ENCODE measurements around the gene FAM83G.

FAM83G gene

DNA sequence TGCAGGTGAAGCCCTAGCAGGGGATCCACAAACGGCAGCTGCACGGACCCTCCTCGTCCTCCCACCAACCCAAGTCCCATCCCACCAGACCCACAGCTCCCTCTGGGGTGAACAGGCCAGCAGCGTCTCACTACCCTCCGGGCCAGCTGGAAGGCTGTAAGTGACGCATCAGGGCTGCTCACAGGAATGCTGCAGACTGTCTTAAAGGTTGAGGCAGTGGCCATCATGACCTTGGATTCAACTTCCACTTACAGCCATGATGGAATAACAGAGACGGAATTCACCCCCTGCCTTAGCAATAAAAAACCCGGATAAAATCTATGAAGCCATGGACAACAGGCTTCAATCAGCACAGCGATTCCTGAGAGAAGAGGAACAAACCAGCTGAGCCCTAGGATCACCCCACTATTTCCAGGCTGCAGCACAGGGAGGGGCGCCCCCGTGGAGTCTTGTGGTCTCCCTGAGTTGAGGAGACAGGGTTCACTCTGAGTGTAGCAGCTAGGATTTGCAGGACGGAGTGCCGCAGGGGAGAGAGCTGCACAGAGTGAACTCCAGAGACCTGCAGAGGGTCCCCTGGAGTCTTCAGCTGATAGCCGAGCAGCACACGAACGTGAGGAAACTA lies 10.5 kb downstream of the FAM83G start:
- no peaks in the 10 kb centered on the region for H3K36me3 ChIP-seq (ENCODE audit: insufficient read depth, low read length)
- H3K9ac ChIP-seq (ENCODE audit: insufficient read length), result no peak overlapping the region
- no peak for DNase-seq (ENCODE audit: low read depth, low spot score)
- TF ChIP-seq EZH2 (IDR thresholded peaks at IDR 0.05) (no peak), FOXP2 (optimal IDR thresholded peaks at IDR 0.05; ENCODE audit: control extremely low read depth, extremely low read length, insufficient read depth) (no peak), POLR2AphosphoS5 (IDR thresholded peaks at IDR 0.05; ENCODE audit: borderline replicate concordance, low read depth, low read length) (no peak)
- no peak overlapping the region for H3K27ac ChIP-seq
- H3K9me3 ChIP-seq (ENCODE audit: low read depth, low read length), result no peaks in the 10 kb centered on the region
- no peak overlapping the region for H3K4me3 ChIP-seq

DNA sequence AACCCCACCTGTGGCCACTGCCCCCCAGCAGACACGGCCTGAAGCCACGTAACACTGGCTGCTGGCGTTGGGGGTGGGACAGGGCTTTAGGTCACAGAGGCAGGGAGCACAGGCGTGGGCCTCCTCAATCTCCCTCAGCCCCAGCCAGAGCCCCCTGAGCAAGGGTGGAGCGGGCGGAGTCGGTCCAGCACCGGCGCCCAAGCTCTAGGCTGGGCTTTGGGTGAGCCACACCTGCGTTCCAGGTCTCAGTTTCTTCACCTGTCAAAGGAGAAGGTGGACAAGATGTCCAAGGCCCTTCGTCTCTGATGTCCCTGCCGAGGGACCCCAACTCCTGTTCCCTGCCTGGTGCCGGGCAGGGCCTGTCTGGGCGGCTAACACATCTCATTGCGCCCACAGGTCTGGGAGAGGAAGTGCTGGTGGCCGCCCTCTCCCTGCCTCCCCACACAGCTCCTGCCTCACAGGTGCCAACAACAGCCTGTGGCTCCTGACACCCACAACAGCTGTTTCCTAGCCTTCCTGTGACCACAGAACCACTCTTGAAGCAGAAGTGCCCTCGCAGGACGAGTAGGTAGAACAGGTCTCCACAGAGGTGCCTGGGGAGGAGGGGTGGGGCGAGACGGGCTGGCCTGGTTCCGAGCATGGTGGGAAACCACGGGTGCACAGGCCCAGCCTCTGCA lies 12.0 kb downstream of the FAM83G start:
- DNase-seq (ENCODE audit: low read depth, low spot score), result no peak
- H3K27ac ChIP-seq, result no peak overlapping the region
- no peak overlapping the region for H3K4me3 ChIP-seq
- no peaks in the 10 kb centered on the region for H3K36me3 ChIP-seq (ENCODE audit: insufficient read depth, low read length)
- TF ChIP-seq FOXP2 (optimal IDR thresholded peaks at IDR 0.05; ENCODE audit: control extremely low read depth, extremely low read length, insufficient read depth), result no peak
- TF ChIP-seq EZH2 (IDR thresholded peaks at IDR 0.05), result no peak
- TF ChIP-seq POLR2AphosphoS5 (IDR thresholded peaks at IDR 0.05; ENCODE audit: borderline replicate concordance, low read depth, low read length), result no peak
- H3K9me3 ChIP-seq (ENCODE audit: low read depth, low read length), result no peaks in the 10 kb centered on the region
- no peak overlapping the region for H3K9ac ChIP-seq (ENCODE audit: insufficient read length)

DNA sequence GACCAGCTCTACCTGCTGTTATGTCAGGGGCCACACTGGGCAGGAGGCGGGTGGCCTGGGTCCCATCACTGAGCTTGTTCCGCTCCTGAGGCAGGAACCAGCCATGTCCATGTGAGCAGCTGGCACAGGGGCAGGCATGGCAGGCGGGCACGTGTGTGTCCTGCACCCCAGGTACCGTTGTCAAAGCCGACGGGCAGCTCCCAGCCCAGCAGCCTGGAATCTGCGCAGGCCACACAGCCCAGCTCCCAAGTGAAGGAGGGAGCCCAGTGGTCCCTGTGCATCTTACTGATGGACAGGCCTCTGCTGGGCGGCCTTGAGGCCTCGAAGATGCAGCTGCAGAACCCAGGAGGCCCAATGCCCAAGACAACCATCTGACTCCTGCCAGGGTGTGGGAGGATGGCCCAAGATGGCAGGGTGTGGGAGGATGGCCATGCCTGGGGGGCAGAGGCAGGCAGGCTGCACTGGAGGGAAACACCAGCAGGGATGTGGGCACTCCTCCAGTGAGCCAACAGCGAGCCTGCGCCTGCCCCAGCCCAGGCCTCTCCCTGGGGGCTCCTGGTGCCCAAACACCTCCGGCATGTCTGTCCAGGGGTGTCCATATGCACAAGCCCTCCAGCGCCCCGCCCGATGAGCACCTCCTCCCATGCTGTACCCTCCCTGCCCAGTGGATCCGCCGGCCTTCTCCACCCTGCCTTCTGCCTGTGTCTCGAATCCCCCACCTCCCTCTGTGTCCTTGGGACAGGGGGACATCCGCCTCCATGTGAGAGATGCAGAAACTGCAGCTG lies 12.8 kb downstream of the FAM83G start:
- Histone ChIP-seq H3K36me3 (ENCODE audit: insufficient read depth, low read length) (no peaks in the 10 kb centered on the region), H3K9me3 (ENCODE audit: low read depth, low read length) (no peaks in the 10 kb centered on the region), H3K27ac (no peak overlapping the region), H3K9ac (ENCODE audit: insufficient read length) (no peak overlapping the region), H3K4me3 (no peak overlapping the region)
- DNase-seq (ENCODE audit: low read depth, low spot score), result no peak
- no peak for TF ChIP-seq FOXP2 (optimal IDR thresholded peaks at IDR 0.05; ENCODE audit: control extremely low read depth, extremely low read length, insufficient read depth)
- no peak for TF ChIP-seq POLR2AphosphoS5 (IDR thresholded peaks at IDR 0.05; ENCODE audit: borderline replicate concordance, low read depth, low read length)
- TF ChIP-seq EZH2 (IDR thresholded peaks at IDR 0.05), result no peak

DNA sequence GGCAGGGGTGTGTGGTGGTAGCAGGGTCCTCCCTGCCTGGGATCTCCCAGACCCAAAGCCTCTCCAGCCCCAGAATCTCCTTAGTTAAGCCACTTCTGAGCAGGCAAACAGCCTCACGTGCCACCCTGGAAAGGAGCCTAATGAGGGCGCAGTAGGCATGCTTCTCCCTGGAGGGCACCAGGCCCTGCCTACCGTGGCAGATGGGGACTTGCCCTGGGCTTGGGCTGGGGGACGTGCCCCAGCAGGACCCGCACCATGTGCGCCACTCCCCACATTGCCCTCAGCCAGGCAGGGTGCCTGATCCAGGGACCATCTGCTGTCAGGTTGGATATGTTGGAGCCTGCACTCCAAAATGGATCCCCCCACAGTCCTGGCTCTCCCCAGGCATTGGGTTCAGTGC lies 14.2 kb downstream of the FAM83G start:
- no peaks in the 10 kb centered on the region for H3K36me3 ChIP-seq (ENCODE audit: insufficient read depth, low read length)
- TF ChIP-seq FOXP2 (optimal IDR thresholded peaks at IDR 0.05; ENCODE audit: control extremely low read depth, extremely low read length, insufficient read depth), result no peak
- no peak for TF ChIP-seq EZH2 (IDR thresholded peaks at IDR 0.05)
- no peak for TF ChIP-seq POLR2AphosphoS5 (IDR thresholded peaks at IDR 0.05; ENCODE audit: borderline replicate concordance, low read depth, low read length)
- H3K9ac ChIP-seq (ENCODE audit: insufficient read length), result no peak overlapping the region
- no peak for DNase-seq (ENCODE audit: low read depth, low spot score)
- no peak overlapping the region for H3K27ac ChIP-seq
- no peaks in the 10 kb centered on the region for H3K9me3 ChIP-seq (ENCODE audit: low read depth, low read length)
- no peak overlapping the region for H3K4me3 ChIP-seq

DNA sequence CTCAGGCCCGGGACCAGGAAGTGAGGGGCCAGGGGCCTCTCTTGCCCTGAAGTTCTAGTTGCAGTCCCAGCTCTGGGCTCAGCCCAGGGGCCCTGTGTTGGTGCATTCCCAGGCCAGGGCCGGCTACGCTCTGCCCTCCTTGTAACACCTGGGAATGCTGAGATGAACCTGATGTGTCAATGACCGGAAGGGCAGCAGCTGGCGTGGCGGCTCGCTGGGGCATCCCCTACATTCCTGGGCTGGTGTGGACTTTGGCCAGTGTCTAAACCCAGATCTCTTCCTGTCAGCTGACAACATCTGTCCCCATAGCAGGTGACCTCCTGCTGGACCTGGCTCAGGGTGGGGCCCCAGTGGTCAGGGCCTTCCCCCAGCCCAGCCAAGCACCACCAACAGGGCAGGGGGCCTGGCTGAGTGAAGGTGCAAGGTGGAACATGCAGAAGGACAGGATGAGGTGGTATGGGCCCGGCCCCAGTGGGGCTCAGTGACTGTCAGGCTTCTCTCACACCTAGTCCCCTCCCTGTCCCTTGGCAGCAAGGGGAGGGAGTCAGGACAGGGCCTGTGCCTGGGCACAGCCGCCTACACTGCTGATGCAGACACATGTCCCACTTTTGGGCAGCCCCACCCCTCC lies 15.9 kb downstream of the FAM83G start:
- Histone ChIP-seq H3K9me3 (ENCODE audit: low read depth, low read length) (no peaks in the 10 kb centered on the region), H3K36me3 (ENCODE audit: insufficient read depth, low read length) (no peaks in the 10 kb centered on the region), H3K9ac (ENCODE audit: insufficient read length) (no peak overlapping the region), H3K4me3 (no peak overlapping the region), H3K27ac (no peak overlapping the region)
- DNase-seq (ENCODE audit: low read depth, low spot score), result no peak
- TF ChIP-seq FOXP2 (optimal IDR thresholded peaks at IDR 0.05; ENCODE audit: control extremely low read depth, extremely low read length, insufficient read depth) (no peak), POLR2AphosphoS5 (IDR thresholded peaks at IDR 0.05; ENCODE audit: borderline replicate concordance, low read depth, low read length) (no peak), EZH2 (IDR thresholded peaks at IDR 0.05) (no peak)

DNA sequence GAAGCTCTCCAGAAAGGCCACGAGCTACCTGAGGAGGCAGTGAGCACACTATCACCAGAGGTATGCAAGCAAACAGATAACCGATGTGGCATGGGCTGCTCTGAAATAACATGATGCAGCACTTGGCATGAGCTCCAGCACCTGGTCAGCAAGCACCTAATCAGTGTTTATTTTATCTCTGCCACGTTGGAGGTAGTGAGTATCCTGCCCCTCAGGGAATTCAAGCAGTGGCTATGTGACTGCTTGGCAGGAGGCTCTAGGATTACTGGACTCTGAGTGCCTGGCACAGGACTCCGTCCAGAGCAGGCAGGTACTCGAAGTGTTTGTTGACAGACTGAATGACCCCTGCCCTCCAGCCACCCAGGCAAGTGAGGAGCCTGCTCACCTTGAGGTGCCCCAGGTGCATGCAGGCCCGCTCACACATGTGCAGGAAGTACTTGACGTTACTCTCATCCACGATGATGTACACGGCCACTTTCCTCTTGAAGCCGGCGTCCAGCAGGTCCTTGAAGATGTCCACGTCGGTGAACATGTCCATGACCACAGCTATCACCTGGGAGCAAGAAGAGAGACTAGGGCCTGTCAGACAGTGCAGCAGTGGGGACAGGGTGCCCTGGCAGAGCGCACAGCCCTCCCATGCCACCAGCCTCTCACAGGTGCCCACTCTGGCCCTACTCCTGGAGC lies 16.6 kb downstream of the FAM83G start:
- H3K4me3 ChIP-seq, result no peak overlapping the region
- no peaks in the 10 kb centered on the region for H3K36me3 ChIP-seq (ENCODE audit: insufficient read depth, low read length)
- H3K9me3 ChIP-seq (ENCODE audit: low read depth, low read length), result no peaks in the 10 kb centered on the region
- no peak for TF ChIP-seq FOXP2 (optimal IDR thresholded peaks at IDR 0.05; ENCODE audit: control extremely low read depth, extremely low read length, insufficient read depth)
- H3K9ac ChIP-seq (ENCODE audit: insufficient read length), result no peak overlapping the region
- no peak for DNase-seq (ENCODE audit: low read depth, low spot score)
- H3K27ac ChIP-seq, result no peak overlapping the region

DNA sequence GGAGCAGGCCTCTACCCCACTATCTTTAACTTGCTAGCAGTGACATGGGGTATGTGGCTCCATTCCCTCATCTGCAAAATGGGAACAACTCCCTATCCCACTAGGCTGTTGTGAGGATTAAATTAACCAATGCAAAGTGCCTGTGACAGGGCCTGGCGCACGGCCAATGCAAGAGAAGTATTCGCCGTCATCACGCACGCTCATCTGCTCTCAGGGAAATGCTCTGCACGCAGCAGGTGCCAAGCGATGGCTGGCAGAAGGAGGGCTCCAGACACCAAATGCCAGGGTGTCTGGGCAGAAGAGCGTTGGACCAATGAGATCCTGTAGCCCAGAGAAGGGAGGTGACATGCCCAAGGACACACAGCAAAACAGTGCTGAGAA lies 17.3 kb downstream of the FAM83G start:
- no peak overlapping the region for H3K9ac ChIP-seq (ENCODE audit: insufficient read length)

More for the DNA sequence above, 17.3 kb downstream of the FAM83G start:
- no peak for DNase-seq (ENCODE audit: low read depth, low spot score)
- Histone ChIP-seq H3K4me3 (no peak overlapping the region), H3K36me3 (ENCODE audit: insufficient read depth, low read length) (no peaks in the 10 kb centered on the region), H3K9me3 (ENCODE audit: low read depth, low read length) (no peaks in the 10 kb centered on the region), H3K27ac (no peak overlapping the region)
- TF ChIP-seq EZH2 (IDR thresholded peaks at IDR 0.05) (no peak), FOXP2 (optimal IDR thresholded peaks at IDR 0.05; ENCODE audit: control extremely low read depth, extremely low read length, insufficient read depth) (no peak), POLR2AphosphoS5 (IDR thresholded peaks at IDR 0.05; ENCODE audit: borderline replicate concordance, low read depth, low read length) (no peak)
